Kidney tubule cell (primary cell): ENCODE measurements around the gene DISC1.

Source experiments
- DNase-seq: peaks from one replicate; pipeline ENCODE4 v3.0.0-alpha.2; 2018; ENCODE audit warnings: low spot score

DISC1 gene

DNA sequence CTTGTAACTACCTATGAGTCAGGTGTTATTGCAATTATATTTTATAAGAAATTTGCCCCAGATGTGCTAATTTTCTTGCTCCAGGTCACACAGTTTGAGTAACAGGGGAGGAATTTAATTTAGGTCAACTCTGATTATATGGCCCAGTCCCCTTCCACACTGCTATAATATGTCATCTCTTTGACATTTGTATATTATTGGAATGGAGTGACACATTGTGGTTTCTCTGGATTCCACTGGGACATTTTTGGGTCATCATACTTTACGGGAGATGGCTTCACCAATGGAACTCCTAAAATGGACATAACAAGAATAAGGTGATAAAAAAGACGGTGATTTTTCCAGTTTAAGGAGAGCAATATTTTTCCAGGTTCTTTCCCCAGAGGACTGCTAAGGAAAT, 191.2 kb downstream of the DISC1 start:
- DNase-seq, result peak; percentile 28

DNA sequence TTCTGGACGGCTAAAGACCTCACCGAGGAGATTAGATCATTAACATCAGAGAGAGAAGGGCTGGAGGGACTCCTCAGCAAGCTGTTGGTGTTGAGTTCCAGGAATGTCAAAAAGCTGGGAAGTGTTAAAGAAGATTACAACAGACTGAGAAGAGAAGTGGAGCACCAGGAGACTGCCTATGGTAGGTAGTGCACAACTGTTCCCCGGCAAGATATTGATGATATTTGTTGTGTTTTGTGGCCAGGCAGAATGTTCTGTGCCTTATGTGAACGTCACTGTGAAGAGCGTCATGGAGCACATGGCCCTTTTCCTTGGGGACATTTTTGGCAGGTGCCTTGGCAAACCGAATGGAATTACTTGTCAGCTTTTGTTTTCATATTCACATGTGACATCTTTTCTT, 191.7 kb downstream of the DISC1 start:
- DNase-seq, result no peak

DNA sequence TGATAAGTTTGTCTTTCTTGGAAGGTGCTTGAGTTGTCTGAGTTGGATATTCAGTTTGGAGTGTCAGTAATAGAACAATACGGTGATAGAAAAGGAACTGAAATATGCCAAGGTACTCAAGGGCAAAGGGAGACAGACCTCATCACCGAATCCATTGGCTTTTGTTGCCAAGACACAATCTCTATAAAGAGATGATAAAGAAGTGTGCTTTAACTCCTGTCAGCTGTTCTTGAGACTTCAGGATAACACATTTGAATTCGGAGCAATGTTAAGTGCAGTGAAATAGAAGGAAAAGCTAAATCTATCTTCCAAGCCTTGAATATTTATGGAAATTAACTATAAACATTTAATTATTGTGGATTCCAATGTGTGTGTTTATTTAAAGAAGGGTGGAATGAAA, 194.7 kb downstream of the DISC1 start:
- no peak for DNase-seq

DNA sequence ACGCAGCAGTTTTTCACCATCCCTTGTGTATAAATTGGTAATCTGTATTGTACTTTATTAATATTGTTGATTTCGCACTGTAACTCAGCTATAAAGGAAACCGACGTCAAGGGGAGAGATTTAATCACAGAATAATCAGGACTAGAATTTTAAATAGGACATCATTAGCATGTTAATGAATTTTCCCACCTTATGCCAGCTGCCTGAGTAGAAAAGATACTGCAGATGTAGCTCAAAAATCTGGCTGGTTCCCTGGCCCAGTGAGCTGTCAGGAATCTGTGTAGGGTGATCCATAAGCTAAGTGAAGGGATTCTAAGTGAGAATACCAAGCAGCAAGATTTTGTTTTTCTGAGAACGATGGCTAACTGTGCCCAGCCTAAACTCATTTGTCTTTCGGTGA, 195.5 kb downstream of the DISC1 start:
- DNase-seq, result no peak

DNA sequence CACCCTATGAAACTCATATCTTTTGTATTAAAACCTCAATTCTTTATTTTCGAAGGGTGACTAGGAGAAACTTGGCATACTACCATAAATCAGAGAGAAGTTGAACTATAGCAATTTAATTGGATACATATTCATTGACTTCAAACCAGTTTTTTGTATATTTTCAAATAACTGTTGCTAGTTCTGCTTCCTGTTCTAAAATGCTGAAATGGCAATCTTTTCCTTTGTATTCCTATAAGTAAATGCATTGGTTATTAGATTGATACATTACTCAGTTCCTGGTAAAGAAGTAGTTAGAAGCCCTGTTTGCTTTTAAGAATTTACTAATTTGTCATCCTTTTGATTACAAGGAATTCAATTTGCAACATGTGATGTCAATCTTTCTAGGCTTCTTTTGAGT, 200.0 kb downstream of the DISC1 start:
- no peak for DNase-seq

DNA sequence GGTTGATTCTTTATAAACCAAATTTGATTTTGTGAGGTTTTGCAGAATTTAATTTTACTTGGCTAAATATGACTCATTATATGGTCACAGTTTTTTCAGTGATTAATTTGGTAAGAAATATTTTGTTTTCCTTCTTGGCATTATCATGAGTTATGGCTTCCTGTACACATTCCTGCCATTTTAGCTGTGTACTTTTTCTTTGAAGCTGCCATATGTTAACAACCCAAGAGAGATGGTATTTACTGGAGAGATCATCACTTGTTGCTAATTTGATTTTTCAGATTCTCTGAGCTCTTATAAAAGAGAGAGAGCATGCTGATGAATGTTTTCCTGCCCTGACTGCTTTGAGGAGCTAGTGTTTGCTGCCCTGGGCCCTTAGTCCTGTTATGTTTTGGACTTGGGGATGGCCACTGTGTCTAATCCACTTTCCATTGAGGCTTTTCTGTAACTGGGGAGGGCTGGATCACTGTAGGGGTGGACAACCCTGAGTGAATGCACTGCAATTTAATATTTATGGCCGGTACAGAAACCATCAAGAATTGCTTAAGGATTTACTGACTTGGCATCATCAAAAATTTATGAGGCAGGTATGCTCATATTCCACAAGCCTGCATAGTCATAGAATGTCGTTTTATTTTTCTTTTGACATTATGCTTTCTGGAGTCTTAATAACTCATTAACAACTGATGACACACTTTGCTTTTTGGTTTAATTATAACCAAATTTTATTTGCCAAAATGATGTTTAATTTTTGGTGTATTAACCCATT, 200.9 kb downstream of the DISC1 start:
- DNase-seq, result peak; percentile 62

DNA sequence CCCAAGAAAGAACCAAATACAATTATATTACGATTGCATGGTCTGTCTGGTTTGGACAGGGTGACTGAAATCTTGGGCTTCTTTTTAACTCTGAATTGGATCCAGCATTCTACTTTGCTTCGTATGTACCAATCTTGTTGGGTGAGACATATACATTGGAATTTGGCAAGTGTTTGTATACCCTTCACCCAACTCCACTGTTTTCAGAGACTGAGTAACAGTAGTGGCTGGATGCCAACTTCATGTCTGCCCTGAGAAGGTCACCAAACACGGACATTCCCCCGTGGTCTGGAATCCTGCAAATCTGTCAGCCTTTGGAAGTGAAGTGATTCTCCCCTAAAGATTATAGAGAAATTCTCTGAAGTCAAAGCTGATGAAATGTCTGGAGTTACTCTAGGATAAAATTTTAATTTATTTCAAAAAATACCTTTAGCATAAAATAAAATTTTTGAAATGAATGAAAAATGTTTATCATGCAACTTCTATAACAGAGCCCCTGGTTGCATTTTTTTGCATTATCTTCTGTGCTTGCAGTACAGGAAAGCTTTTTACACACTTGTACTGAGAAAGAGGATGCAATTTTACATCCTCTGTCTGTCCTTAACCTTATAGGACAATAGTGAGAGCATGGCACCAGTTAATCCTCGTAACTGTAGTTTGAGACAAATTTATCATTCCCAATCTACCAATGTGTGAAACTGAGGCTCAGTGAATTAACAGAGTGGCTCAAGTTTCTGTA, 201.8 kb downstream of the DISC1 start:
- peak; percentile 98 for DNase-seq

DNA sequence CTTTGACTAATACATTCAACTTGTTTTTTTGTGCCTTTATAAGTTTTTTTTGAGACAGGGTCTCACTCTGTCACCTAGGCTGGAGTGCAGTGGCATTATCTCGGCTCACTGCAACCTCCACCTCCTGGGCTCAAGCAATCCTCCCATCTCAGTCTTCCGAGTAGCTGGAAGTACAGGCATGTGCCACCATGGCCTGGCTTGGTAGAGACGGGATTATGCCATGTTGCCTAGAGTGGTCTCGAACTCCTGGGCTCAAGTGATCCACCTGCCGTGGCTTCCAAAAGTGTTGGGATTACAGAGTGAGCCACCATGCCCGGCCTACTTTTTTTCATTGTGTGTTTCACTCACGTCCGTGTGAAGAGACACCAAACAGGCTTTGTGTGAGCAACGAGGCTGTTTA, 202.7 kb downstream of the DISC1 start:
- DNase-seq, result no peak

DNA sequence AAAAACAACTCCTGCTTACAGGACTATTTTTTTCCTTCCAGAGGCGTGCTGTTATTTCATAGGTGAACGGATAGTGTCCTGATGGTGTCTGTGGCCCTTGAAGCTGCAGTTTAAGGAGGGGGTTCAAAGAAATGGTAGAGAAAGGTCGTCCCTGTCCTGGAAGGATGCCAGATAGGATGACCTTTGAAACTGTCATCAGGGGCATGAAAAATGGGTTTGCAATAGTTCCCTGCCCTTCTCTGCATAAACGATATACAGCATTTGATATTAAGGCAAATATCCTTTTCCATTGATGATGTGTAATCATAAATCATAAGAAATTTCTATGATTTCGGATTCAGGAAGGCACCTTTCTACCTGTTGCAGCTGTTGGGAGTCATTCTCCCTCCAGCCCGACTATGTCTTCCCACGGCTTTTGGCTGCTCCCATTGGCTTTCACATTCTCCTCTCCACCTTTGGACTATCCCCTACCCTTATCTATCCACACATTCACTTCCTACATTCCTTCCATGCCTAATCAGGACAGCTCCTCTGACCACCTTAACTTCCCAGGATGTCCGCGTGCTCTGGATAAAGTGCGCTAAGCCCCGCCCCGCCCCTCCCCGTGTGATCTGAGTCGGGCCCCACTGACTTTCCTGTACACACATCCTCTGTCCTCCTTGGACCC, 209.8 kb downstream of the DISC1 start:
- DNase-seq, result peak; percentile 50

DNA sequence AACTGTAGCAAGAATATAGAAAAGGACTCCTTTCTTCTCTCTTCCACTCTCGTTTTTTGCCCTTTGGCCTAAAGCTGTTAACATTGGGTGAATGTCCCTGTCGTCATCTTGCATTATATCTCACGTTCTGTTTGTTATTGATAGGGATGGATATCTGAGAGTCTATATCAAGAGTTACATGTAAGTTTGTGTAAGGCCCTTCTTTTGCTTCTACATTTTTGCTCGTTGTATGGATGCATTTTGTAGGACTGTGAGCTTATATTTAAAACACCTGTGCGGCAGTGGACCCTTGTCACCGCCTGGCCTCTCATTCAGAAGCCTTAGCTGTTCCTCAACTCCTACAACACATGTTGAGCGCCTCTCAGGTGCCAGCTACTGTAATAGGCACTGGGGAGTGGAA, 211.9 kb downstream of the DISC1 start:
- no peak for DNase-seq

DNA sequence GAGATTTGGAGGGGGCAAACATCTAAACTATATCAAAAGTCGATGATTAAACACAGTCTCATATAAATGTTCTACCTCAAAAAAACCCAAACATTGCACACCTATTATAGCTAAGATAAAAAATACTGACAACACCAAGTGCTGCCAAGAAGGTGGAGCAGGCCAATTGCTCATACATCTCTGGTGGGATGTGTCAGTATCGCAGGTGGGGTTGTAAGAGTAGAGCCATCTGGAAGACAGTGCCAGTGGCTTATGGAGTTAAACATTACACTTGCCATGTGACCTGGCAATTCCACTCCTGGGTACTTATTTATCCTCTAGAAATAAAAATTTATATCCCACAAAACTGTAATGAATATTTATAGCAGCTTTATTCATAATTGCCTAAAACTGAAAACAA, 213.4 kb downstream of the DISC1 start:
- peak; percentile 72 for DNase-seq

DNA sequence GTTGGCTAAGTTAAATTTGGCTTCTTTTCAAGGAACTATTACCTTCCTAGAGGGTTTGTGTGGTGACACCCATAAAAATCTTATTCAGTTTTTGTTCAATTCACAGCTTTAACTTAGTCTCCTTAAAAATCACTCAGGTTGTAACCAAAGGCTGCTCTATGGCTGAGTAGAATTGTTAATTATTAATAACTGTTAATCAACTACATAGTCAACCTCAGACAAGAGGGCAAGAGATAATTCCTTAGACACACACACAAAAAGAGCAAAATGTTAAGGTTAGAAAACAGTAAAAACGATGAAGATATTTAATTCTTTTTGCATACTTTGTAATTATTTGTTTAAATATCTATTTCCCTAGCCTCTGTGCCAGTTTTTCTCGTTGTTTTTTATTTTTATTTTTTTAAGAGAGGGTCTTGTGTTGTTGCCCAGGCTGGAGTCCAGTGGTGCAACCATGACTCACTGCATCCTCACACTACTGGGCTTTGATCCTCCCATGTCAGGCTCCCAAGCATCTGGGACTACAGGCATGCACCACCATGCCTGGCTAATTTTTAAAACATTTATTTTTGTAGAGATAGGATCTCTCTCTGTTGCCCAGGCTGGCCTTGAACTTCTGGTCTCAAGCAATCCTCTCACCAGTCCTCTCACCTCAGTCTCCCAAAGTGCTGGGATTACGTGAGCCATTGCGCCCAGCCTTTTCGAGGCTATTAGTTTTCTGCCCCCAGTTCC, 215.2 kb downstream of the DISC1 start:
- peak; percentile 85 for DNase-seq

DNA sequence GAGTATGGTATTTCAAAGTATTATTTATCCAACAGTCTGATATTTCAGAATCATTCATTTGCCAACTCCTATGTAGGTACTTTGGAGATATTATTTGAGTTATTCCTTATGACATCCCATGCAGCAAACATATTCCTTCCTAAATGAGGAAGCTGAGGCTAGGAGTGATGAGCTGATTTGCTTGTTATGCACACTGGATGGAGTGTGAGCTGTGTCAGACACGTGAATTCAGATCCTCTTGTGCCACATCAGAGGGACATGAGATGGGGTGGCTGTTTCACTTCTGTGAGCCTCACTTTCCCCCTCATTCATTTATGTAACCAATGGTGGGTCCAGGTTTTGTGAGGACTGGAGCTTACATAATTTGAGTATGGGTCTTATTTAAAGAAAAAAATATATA, 215.9 kb downstream of the DISC1 start:
- no peak for DNase-seq

DNA sequence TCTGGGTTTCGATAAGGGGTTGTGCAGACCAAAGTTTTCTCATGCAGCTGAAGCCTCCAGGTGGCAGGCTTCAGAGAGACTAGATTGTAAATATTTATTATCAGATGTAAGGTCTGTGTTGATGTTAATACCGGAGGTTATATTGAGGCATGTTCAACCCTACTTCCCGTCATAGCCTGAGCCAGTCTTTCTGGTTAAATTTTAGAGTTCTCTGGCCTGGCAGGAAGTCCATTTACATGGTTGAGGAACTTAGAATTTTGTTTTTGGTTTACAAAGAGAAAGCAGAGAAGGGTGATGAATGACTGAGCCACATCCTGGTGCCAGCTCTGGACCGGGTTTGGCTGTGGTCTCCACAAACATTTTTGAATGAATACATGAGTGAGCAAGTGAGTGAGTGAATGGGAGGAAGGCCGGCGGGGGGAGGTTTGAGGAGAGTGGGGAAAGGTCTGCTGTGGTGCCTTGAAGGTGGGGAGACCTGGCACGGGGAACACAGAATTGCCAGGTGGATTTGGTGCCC, 218.5 kb downstream of the DISC1 start:
- DNase-seq, result peak; percentile 91

DNA sequence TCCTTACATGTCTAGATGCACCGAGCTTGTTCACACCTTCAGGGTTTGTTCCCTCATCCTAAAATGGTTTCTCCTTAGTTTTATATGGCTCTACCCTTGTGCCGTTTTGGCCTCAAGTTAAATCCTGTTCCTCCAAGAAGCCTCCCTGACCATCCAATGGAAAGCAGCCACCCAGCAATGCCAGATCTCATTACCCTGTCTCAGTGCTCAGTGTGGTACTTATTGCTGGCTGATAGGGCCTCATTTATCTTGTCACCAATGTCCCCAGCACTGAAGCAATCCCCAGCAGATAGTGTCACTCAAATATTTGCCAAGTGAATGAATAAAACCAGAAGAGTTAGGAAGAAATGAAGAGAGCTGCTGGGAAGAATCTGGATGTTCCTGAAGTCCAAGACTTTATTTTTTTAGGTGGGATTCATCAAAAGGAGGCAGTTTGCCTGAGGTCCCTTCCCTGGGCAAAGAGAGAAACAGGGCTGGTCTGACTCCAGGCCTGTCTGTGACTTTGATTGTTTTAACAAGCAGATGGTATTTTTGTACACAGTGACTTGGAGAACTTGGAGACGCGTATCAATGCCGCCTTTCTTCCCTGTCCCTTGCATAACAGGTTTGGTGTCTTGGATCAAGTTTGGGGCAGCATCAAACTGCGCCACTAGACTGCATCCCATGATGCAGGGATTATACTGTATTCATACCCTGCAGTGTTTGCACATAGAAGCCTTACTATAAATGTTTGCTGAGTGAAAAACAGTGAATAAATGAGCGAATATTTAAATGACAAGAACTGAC, 221.2 kb downstream of the DISC1 start:
- no peak for DNase-seq

DNA sequence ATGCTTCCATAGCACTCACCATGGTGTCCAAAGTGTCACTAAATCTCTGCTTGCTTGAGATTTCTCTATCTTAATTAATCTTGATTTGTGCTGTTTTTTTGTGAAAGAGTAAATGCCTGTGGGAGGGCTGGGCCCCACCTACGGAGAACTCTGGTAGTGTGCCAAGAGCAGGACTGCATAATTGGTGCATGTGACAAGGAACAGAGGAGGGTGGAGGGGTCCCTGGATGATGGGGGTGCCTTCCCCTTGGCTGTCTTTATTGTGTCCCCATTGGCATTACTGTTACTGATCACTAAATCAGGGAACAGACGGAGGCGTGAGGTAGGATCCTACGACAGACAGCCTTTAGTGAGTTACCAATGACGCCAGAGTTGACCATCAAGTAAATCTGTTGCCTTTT, 223.4 kb downstream of the DISC1 start:
- DNase-seq, result no peak

DNA sequence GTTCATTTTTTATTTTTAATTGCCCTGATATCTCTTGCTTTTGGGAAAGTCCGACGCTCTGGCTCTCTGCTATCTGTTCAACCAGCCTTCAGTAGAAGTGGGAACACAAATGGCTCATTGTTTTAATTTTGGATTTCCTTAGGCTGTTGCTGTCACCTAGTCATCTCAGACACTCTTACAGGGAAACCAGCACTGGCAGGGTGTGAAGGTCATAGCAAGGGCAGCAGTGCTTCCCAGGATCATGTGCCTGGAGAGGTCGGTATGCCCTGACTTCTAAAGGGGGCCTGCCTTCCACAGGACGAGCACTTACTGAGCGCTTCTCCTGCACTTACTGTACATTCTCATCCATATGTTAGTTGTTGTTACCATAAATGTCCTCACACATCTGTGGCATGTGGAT, 224.2 kb downstream of the DISC1 start:
- no peak for DNase-seq

DNA sequence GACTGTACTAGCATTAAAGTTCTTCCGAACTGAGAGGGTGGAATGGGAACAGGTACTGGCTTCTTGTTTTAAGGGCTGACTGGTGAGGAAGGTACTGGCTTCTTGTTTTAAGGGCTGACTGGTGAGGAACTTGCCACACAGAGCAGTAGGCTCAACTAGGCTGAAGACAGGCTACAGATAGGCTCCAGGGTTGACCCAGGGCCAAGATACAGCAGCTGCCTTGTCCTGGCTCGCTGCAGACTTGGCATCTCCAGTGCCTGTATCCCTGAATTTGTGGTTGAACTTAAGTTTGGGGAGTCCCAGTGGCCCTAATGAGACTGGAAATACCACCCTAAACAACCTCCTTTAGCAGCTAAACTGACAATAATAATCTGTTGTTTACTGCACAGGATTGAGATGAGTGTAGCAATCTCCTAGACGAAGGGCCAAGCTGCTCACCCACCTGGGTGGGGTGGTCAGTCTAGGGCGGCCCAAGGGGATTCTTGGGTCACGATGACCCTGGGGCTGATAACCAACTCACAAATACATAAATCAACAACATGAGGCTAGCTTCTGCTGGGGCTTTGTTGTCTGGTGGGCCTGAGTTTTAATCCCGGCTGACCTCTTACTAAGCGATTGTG, 227.1 kb downstream of the DISC1 start:
- DNase-seq, result no peak

DNA sequence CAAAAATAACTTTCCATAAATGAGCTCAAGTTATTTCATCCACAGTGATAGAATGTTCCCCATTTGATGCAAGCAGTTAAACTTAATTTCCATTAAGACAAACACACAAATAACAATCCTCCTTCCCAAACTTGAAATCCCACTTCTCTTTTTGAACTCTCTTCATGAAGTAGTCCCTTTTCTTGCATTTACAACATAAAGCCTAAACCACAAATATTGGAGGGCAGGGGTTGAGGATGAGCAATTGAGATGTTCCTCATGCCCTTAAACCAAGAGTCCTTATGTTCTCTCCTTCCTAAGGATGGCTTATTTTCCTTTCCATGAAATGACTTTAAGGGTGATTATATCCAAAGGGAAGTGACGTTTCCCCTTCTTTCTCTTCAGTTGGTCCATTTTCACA, 228.8 kb downstream of the DISC1 start:
- no peak for DNase-seq

DNA sequence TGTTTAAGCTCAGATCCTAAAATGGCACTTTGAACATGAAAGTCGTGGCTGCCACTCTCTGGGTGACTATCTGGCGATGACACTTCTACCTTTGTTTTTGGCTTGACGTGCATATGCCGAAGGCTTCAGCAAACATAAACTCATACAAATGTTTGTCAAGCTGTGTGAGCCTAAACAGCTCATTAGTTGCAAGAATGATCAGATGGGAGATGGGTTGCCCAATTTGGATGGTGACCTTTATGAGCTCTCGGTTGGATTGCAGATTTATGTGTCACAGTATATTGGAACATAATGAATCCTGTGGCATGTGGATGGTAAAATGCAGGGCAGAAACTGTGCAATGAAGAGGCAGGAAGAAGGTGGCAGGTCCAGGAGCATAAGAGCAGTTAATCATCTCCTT, 229.3 kb downstream of the DISC1 start:
- DNase-seq, result no peak

DNA sequence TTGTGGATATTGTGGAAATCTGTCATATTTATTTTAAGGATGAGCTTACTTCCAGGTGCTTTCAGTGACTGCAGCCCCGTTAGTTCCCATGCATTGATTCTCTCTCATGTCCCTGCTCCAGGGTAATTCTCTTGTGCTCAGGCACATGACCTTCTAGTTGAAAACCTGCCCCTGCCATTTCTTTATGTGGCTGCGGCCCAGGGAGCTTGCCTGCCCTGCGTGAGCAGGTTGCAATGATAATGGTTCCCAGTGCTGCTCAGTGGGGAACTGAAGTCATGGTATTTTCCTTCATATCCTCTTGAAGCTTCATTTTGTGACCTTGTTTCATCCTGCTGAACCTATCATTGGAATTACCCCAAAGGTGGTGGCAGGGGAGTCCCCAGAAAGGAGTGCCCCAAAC, 229.8 kb downstream of the DISC1 start:
- DNase-seq, result no peak
